ENCODE results near the gene NKD2.

The NKD2 gene

GRCh38 chr5:1032011-1032410 is 23.4 kb downstream of the NKD2 start:
- no peak for DNase-seq

- no peak for DNase-seq
Measured at GRCh38 chr5:1032551-1033027, 24.0 kb downstream of the NKD2 start.

GRCh38 chr5:1033178-1033577 is 24.6 kb downstream of the NKD2 start:
- DNase-seq = no peak

GRCh38 chr5:1033606-1034420 is 25.2 kb downstream of the NKD2 start:
- DNase-seq = no peak

GRCh38 chr5:1034421-1034905 is 25.9 kb downstream of the NKD2 start:
- DNase-seq = no peak

GRCh38 chr5:1034986-1035385 is 26.4 kb downstream of the NKD2 start:
- no peak for DNase-seq

- no peak for DNase-seq
Measured at GRCh38 chr5:1035421-1036405, 27.1 kb downstream of the NKD2 start.

- DNase-seq = no peak
Measured at GRCh38 chr5:1036504-1037122, 28.0 kb downstream of the NKD2 start.

GRCh38 chr5:1037123-1037670 is 28.6 kb downstream of the NKD2 start:
- no peak for DNase-seq

GRCh38 chr5:1037671-1038416 is 29.2 kb downstream of the NKD2 start:
- no peak for DNase-seq

GRCh38 chr5:1038417-1039209 is 30.0 kb downstream of the NKD2 start:
- DNase-seq = no peak

- no peak for DNase-seq
Measured at GRCh38 chr5:1039210-1039548, 30.6 kb downstream of the NKD2 start.

GRCh38 chr5:1039706-1040260 is 31.2 kb downstream of the NKD2 start:
- no peak for DNase-seq

- DNase-seq = no peak
Measured at GRCh38 chr5:1040571-1040970, 32.0 kb downstream of the NKD2 start.

GRCh38 chr5:1041225-1042143 is 32.9 kb downstream of the NKD2 start:
- DNase-seq = no peak

GRCh38 chr5:1042626-1043025 is 34.0 kb downstream of the NKD2 start:
- DNase-seq = no peak

GRCh38 chr5:1043327-1043726 is 34.7 kb downstream of the NKD2 start:
- DNase-seq = no peak

GRCh38 chr5:1044117-1044516 is 35.5 kb downstream of the NKD2 start:
- DNase-seq = no peak

- DNase-seq = no peak
Measured at GRCh38 chr5:1045960-1046560, 37.5 kb downstream of the NKD2 start.

Measured in NCI-H146 (cell line).